ENCODE results near the gene TCERG1L. TPM values are rescaled to one million over a fixed set of nuclear protein-coding genes. Genes with fewer than 3 reads are reported as not detected.
"Not testable (repeated sequence)": the region's sequence is repeated elsewhere in the genome, so short reads cannot be mapped to it uniquely, and the experiment has no call there.

The TCERG1L gene
- total RNA-seq, 1 donor from 2014 or later = 0.08 TPM

DNA sequence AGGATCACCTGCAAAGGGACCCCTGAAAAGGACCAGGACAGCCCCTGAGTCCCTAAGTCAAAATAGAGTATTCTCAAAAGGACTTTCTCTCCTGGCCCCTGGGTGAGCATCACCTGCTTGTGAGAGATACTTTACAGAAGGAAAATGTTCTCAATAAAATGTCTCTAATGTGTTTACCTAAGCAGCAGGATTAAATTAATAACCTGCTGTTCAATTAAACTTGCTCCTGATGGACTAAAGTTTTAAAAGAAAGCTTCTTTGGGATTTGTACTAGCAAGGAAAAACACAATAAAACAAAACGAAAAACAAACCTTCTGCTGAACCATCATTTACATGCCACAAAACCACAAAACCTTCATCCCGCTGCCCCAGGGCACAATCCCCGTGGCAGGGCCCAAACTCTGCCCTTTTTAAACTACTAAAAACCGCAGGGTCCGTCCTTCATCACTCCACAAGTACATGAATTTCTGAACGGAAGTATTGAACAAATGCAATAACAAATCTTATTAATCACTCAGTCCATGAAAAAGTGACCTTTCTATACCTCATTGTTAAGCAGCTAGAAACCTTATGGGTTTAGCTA lies 197.7 kb downstream of the TCERG1L start:
- DNase-seq (ENCODE audit: low spot score) = no peak

DNA sequence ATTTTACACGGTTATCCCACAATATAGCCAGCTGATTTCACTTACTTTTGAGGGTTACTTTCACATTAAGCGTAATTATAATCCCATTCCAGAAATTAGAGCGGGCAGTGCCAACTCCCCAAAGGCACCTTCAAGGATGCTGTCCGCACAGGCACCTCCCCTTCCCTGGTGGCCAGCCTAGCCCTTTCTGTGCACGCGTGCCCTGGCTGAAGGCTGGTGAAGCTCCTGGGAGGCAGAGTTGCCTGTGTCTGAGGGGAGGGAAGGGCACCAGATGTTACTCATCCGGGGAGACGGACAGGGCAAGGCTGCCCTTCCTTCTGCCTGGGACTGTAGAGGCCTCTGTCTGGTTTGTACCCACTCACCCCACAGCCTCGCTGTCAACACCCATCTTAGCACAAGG lies 198.4 kb downstream of the TCERG1L start:
- no peak for ATAC-seq
- no peak for DNase-seq (ENCODE audit: low spot score)

More for the DNA sequence above, 197.7 kb downstream of the TCERG1L start:
- no peak for ATAC-seq

DNA sequence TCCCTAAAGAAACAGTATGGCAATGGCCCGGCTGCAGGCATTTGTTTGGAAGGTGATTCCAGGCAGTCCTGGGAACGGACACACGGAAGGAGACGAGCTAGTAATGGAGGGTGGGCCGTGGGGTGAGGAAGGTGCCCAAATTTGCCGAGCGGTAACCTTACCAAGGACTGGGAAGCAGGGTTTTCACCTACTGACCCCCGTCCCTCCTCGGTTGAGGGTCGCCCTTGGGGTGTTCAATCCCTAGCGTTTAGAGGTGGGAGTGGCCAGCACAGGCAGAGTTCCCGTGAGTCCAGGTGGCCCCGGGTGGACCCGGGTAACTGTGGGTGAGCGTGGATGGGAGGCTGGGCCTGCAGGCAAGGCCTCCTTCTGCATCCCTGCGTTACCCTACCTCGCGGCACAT lies 198.8 kb downstream of the TCERG1L start:
- ATAC-seq = no peak
- no peak for DNase-seq (ENCODE audit: low spot score)

DNA sequence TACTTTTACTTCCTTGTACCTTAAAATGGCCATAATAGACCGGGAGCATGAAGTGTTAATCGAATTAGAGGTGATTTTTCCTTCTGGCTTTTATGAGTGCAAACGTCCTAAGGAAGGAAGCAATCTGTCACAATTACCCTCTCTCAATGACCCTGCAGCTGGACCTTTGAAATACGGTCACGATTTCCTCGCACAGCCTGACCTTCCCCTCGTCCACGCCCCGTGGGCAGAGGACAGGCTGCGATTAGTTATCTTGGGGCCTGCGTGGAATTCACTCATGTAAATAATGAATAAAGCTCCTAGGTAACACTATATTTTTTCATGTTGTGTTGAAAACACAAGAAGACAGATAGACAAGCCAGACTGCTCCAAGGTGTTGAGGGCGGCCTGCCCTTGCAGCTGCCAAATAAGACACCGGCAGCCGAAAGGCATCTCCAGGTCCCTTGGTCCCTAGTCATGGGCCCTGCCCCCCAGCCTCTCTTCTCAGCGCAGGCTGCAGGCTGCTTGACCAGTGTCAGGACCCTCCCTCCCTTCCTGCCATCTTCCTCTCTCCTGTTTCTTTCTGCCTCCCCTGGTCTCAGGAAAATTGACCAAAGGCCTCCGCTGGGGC lies 199.9 kb downstream of the TCERG1L start:
- DNase-seq (ENCODE audit: low spot score) = no peak
- ATAC-seq = no peak

DNA sequence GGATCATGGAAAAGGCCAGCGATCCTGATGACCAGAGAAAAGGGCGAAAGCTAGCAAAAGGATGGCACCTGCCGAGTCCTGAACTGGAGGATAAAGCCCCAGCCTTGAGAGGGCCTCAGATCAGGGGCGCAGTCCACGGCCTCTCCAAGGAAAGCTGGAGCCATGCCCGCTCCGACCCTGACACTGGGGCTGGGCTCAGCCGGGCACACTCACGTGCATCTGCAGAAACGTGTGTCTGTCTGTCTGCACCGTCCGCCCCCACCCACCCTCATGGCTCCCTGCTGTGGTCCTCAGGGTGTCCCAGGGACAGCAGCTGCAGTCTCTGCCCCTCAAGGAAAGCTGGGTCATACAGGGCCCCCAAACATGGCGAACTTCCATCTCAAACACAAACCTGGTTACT lies 200.5 kb downstream of the TCERG1L start:
- ATAC-seq = no peak
- no peak for DNase-seq (ENCODE audit: low spot score)

DNA sequence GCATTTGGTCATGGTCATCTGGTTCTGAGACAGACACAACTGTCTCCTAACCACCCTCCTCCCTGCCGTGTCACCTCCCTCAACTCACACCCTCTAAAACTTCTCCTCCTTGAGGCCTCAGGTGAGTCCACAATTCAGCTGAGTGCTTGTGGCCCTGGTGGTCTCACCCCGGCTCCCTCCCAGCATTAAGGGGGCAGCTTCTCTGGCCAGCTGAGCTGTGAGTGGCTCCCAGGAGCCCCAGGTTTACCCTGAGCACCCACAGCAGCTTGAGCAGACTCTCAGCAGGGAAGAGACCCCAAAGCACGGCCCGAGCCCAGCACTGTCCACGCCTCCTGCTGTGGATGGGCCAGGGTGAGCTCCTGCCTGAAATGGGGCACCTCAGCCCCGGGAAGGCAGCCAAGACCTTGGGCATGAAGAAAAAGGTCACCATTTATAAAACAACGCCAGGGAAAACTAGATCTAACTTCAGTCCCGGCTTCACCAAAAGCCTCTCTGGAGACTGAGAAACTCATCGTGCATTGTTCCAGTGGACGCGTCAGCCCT lies 201.2 kb downstream of the TCERG1L start:
- ATAC-seq = no peak
- no peak for DNase-seq (ENCODE audit: low spot score)

DNA sequence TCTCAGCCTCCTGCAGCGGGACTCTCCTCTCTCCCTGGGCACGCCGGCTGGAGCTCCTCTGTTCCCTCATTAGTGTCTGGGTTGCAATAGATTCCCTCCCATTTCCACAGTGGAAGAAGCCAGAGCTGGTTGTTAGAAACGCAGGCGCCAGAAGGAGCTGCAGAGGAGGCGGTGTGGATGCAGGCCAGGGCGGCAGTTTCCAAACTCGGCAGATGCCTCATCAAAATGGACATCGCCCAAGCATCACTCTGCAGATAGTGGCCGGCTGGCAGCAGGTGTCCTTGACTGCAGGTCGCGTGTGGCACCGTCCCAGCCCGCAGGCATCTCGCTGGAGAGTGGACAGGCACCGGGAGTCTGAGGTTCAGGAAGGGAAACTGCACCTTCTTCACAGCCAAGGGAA lies 201.8 kb downstream of the TCERG1L start:
- DNase-seq (ENCODE audit: low spot score) (no peak), ATAC-seq (no peak)

DNA sequence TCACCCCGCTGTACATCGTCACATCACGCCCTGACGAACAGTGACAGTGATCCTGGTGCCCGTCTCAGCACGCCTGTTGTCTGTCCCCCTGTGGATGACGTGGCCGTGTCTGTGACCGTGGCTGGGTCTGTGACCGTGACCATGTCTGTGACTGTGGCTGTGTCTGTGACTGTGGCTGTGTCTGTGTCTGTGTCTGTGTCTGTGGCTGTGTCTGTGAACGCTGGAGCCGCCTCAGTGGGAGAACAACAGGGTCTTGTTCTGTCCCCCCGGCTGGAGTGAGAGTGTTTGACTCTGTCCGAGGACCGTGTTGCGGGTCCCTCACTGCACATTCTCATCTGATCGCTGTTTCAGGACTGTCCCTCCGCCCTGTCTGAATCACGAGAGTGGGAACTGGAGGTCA lies 202.2 kb downstream of the TCERG1L start:
- ATAC-seq (no peak), DNase-seq (ENCODE audit: low spot score) (no peak)

DNA sequence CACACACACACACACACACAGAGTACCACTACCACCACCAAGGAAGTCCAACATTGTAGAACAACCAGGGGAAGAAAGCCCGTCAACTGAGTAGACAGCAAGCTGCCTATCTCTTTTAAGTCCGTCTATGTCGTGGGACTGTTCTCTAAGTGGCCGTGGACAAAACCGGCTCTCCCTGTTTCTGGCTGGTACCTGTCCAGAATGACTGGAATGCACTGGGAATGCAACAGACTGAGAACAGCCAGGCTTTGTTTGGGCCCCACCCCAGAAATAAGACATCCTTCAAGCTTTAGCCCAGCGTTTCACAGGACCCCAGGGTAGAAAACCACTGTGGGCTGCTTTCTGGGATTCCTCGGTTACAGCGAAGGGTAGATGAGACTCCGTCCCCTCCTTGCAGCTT lies 203.6 kb downstream of the TCERG1L start:
- ATAC-seq (no peak), DNase-seq (ENCODE audit: low spot score) (no peak)

DNA sequence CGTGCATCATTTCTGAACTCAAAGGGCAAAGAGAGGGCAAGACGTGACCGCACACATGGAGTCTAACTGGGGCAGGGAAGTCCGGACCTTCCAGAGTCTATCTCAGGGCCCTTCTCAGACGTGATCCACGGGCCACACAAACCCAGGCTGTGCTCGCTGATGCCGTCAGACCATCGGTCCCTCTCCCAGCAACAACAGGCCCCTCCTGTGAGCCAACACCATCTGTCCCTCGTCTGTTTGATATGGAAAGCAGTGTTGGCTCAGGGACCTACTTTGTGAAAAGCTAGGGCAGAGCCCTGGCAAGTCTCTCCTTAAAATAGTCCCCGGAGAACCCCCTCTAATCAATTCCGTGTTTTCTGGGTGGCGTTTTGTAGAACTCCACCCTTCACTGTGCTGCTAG lies 208.8 kb downstream of the TCERG1L start:
- no peak for DNase-seq (ENCODE audit: low spot score)
- no peak for ATAC-seq

DNA sequence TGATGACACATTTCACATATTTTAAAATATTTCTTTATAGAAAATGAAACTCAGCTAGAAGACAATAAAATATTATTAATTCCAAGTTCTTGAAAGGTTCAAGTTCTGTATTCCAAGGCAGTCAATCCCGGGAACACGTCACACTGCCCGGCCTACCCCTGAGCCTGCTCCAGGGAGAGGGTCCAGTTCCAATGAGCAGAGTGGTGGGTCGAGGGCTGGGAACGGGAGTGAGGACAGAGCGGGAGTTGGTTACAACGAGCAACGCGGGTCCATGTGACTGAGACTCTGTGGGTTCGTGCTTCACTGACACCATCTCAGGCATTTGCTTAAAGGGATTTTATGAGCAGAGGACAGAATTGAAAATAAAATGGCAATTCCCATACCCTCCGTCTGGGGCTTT lies 209.4 kb downstream of the TCERG1L start:
- DNase-seq (ENCODE audit: low spot score) = no peak
- no peak for ATAC-seq

DNA sequence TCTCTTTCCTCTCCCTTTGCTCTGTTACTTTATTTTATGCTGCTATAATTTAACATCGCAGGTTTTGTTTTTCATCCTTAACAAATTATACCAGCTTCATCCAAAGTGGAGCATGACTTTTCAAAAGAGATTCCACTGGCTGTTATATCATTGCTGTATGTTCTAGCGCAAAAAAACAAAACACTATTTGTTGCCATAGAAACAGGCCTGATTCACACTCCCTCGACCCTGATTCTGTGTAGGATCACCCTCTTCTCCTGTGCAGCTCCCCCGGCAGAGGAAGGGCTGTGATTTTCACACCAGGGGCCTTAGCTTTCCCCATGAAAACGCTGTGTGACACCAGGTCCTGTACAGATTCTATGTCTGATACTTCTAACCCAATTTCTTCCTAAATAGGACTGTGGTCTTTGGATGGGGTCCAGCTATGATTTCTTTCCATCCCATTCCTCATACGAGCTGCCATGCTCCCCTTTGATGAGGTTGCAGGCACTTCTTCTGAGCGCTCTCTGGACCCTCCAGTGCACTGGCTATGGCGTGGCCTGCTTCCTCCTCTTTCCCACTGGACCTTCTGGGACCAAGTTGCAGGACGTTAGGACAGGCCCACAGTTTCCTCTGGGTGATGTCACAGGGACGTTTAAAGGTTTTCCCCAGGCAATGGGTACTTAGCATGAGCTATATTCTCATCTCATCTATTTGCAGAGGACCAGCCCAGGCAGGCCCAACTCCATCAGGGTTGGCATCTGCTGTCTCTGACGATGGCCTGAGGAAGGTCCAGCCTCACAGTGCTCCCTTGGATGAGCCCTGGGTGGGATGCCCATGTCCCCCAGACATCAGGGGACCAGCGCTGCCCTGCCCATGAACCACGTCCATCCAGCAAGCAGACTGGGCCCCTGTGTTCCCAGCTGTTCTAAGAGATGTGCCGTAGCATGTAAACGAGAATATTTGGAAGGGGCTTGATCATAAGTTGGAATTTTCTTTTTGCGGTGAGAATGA lies 210.8 kb downstream of the TCERG1L start:
- not testable (repeated sequence) for DNase-seq (ENCODE audit: low spot score); ATAC-seq

DNA sequence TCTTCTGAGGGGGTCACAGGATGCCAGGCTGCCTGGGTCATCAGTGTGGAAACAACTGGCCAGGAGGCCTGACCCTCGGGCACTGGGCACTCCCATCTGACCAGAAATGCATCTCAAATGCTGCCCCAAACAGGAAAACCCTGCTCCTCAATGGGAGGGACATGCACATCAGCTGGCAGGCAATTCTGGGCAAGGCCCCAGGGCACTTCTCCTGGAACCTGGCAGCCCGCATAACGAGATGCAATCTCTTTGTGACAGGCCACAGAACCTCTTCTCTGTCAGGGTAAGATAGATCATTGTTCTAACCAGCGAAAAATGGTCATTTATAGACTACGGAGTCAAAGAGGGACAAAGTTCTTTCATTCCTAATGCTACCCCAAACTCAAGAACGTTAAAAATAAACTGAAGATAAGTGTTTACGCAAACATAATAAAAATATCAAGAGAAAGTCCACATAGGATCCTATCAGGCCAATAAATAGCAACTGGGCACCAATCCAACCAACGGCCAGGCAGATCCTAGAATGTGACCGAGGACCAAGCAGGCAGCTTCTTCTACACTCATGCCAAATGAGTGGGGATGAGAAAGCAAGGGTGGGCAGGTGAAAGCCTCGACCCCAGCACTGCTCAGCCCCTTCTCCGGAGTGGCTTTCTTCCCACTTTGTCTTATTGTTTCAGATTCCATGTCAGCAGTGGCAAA lies 212.3 kb downstream of the TCERG1L start:
- ATAC-seq (no peak), DNase-seq (ENCODE audit: low spot score) (no peak)

DNA sequence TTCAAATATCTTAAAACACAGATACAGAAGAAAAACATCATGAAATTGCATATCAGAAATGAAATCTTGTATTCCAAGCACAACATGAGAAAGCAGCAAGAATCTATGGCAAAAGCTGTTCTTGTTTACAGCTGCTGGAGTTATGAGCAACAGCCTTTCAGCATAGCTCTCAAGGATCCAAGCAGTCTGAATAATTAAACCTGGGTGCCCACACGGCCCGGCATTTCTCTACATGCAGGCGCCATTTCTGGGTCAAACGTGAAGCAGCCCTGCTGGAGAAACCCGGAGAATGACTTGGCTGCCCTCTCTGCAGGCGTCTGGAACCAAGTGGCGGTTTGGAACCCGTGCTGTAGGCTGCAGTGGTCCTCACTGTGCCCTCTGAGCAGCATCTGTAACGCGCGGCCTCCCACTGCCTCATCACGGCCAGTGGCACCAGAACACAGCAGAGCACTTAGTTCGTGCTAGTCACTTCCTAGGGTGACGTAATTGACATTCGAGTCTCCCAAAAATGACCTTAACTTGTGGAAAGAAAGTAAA lies 213.0 kb downstream of the TCERG1L start:
- no peak for ATAC-seq
- no peak for DNase-seq (ENCODE audit: low spot score)

DNA sequence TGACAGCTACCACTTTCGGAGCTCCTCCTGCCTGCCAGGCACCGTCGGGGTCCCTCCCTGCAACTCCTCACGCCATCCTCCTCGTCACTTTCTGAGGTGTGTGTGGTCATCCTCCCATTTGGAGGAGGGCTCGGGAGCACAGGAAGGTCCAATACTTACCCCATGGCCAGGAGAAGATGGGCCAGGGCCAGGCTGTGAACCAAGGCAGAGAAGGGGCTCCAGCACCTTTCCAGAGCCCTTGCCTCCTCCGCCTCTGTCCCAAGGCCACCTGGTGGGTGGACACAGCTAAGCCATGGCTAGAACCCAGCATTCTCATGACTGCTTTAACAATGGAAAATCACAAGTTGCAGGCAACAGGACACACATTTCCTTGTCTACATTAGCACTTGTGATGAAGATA lies 215.5 kb downstream of the TCERG1L start:
- no peak for ATAC-seq
- DNase-seq (ENCODE audit: low spot score) = no peak

DNA sequence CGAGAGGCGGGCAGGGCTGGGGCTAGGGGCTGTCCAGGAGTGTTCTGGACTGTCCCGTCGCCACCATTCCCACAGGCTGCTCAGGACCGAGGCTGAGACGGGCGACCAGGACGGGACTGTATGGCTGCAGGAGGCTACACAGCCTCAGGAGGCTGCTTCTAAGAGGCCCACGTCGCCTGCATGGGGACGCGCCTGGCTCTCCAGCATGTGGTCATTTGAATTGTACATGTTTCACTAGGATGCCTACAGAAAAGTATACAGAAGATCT lies 216.3 kb downstream of the TCERG1L start:
- ATAC-seq = no peak

DNA sequence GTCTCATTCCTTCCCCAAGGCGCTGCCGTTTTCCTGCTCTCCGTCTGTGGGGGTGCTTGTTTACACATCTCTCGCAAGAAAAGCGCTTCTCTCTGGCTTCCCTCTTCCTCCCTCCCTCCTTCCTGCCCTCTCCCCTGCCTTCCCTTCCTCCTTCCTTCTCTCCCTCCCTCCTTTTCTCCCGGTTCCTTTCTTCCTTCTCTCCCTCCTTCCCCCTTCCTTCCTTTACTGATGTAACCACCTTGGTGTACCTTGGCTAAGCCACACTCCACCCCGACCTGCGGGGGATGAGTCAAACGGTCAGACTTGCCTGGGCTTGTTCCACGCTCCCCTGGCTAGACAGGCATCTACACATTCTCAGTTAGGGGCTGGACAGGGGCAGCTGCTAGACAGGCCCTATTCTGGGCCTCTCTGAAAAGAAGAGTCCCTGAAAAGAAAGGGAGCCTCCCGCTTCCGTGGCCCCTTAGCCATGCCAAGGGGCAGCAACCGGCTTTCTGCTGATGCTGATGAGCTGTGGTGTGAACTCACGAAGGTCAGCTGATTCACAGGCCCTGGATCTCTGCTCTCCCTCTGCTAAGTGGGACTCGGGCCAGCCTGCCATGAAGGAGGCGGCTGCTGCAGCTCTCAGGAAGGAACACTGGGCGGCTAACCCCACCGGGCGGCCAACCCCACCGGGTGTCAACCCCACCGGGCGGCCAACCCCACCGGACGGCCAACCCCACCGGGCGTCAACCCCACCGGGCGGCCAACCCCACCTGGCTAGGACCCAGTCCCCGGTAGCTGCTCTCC lies 216.8 kb downstream of the TCERG1L start:
- ATAC-seq (peak; percentile 52), DNase-seq (ENCODE audit: low spot score) (no peak)

More for the DNA sequence above, 216.3 kb downstream of the TCERG1L start:
- no peak for DNase-seq (ENCODE audit: low spot score)

DNA sequence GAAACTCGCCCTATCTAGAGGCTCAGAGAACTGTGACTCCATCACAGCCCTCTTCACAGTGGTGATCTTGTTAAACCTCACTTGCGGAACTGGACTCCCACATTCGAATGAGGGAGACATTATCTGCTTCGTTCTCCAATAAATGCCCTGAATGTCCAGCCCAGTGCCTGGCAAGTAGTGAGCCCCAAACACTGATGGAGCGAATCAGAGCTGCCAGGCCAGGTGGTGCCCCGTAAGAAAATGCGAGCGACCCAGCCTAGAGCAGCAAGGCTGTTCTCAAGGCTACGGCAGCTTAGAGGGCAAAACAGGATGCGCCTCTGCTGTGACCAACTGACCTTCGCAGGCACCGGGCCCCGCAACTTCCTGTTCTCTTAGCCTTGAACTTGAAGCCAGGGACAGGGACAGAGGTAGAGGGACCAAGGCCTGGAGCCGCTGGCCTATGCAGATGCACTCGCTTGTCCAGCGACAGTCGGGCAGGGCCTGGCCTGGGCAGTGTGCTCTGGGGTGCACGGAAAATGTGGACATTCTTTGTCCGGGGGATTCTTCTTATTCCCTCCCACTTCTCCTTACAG lies 217.6 kb downstream of the TCERG1L start:
- DNase-seq (ENCODE audit: low spot score) (no peak), ATAC-seq (peak; percentile 19)

DNA sequence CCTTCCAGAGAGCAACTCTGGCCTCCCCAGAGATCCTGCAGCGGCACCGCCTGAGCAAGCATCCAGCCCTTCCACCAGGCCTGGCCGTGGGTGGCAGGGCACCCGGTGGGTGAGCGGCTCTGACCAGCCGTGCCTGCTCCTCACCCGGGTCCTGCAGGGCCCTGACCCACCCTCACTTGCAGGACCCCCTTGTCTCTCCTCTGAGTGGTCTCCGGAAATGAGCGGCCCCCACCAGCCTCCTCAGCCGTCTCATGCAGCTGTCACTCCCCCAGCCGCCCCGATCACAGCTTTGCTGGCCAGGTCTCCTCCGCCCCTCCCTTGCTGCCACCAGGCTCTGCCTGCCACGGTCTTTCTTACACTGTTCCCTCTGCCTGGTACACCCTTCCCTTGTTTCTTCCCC lies 218.2 kb downstream of the TCERG1L start:
- DNase-seq (ENCODE audit: low spot score) = no peak
- no peak for ATAC-seq

DNA sequence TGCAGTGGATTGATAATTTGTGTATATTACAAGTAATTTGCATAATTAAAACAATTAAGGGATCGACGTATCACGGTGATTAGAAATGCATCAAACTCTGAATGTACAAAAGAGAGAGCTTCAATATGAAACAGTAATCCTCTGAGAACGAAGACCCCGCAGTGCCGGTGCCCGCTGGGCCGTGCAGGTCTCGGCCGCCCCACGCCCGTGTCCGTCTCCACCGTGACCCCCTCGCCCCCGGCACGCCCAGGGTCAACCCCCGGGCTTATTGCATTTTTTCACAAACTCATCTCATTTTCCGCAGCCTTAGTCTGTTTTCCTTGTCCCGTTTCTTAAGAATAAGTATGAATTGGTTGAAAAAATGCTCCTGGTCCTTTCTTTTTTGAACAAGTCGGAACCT lies 218.6 kb downstream of the TCERG1L start:
- no peak for DNase-seq (ENCODE audit: low spot score)

More for the DNA sequence above, 218.6 kb downstream of the TCERG1L start:
- no peak for ATAC-seq

Measured in left lobe of liver (tissue), 2 donors.